ENCODE measurements around the gene ZBTB39.

DNA sequence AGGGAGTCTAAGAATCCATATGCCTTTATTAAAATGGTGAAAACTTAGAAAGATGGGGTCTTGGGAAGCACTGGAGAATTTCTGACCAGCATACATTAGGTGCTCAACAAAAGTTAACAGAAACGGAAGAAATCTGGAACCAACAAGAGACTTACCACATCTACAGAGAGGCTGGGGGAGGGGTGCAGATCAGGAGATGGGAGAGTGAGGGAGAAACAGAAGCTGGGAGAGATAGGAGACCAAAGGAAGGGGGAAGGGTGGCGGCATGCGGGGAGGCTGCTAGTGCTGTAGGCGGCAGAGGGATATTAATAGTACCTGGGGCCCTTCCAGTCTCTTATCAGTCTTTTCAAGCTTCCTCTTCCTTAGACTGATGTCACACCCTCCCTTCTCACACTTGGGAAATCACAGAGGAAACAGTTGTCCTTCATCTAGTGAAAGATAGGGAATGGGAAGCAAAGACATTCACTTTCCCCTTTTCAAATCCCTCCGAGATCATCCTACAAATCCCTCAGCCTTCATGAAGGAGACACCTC, 18.1 kb downstream of the ZBTB39 start:
- TF ChIP-seq, protein P1, sequence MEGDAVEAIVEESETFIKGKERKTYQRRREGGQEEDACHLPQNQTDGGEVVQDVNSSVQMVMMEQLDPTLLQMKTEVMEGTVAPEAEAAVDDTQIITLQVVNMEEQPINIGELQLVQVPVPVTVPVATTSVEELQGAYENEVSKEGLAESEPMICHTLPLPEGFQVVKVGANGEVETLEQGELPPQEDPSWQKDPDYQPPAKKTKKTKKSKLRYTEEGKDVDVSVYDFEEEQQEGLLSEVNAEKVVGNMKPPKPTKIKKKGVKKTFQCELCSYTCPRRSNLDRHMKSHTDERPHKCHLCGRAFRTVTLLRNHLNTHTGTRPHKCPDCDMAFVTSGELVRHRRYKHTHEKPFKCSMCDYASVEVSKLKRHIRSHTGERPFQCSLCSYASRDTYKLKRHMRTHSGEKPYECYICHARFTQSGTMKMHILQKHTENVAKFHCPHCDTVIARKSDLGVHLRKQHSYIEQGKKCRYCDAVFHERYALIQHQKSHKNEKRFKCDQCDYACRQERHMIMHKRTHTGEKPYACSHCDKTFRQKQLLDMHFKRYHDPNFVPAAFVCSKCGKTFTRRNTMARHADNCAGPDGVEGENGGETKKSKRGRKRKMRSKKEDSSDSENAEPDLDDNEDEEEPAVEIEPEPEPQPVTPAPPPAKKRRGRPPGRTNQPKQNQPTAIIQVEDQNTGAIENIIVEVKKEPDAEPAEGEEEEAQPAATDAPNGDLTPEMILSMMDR (IDR thresholded peaks at IDR 0.05): no peak
- TF ChIP-seq POLR2A (IDR thresholded peaks at IDR 0.05): no peak

Data from thyroid gland (tissue), 4 donors.